NCI-H128 (cell line): ENCODE measurements around the gene FGFR1OP2.
A peak's percentile ranks its signal among the peaks of the same experiment; 100 is the strongest.
"Not testable (repeated sequence)": the region's sequence is repeated elsewhere in the genome, so short reads cannot be mapped to it uniquely, and the experiment has no call there.

Experiments used
- DNase-seq: peaks from one replicate; lab custom pipeline; 2025; ENCODE audit not compliant: unreplicated experiment; lab: John Stamatoyannopoulos, UW

The FGFR1OP2 gene

GRCh38 chr12:26937863-26938700, at the start of gene FGFR1OP2, which contains the start of gene INTS13:
Gene FGFR1OP2 (plus strand): TSS chr12:26938470. CDS start chr12:26954159, 15,689 bp downstream.
Gene INTS13 (minus strand): TSS chr12:26937981. CDS start chr12:26936803, 1,178 bp downstream.
- DNase-seq: peak; percentile 99

GRCh38 chr12:26890784-26891183, 47.5 kb upstream of the FGFR1OP2 start:
- no peak for DNase-seq

GRCh38 chr12:26891704-26892103, 46.6 kb upstream of the FGFR1OP2 start:
- DNase-seq: no peak

- no peak for DNase-seq
Measured at GRCh38 chr12:26895672-26896071, 42.6 kb upstream of the FGFR1OP2 start.

- no peak for DNase-seq
Measured at GRCh38 chr12:26896913-26897312, 41.4 kb upstream of the FGFR1OP2 start.

- not testable (repeated sequence) for DNase-seq
Measured at GRCh38 chr12:26903396-26903795, 34.9 kb upstream of the FGFR1OP2 start.

GRCh38 chr12:26906024-26906423, 32.2 kb upstream of the FGFR1OP2 start:
- DNase-seq: no peak

- no peak for DNase-seq
Measured at GRCh38 chr12:26906704-26907103, 31.6 kb upstream of the FGFR1OP2 start.

GRCh38 chr12:26918321-26919215, 19.7 kb upstream of the FGFR1OP2 start:
- no peak for DNase-seq

GRCh38 chr12:26919216-26919555, 19.1 kb upstream of the FGFR1OP2 start:
- no peak for DNase-seq

GRCh38 chr12:26921886-26922285, 16.4 kb upstream of the FGFR1OP2 start:
- no peak for DNase-seq

- no peak for DNase-seq
Measured at GRCh38 chr12:26928661-26929060, 9.6 kb upstream of the FGFR1OP2 start.

- DNase-seq: no peak
Measured at GRCh38 chr12:26929590-26929989, 8.7 kb upstream of the FGFR1OP2 start.

- no peak for DNase-seq
Measured at GRCh38 chr12:26935636-26936378, 2.5 kb upstream of the FGFR1OP2 start.

- DNase-seq: no peak
Measured at GRCh38 chr12:26936559-26937442, 1.5 kb upstream of the FGFR1OP2 start.

- no peak for DNase-seq
Measured at GRCh38 chr12:26937443-26937862, 817 bp upstream of the FGFR1OP2 start.

GRCh38 chr12:26938701-26939062, 412 bp downstream of the FGFR1OP2 start:
- no peak for DNase-seq

GRCh38 chr12:26939192-26939832, 1.0 kb downstream of the FGFR1OP2 start:
- DNase-seq: no peak

- DNase-seq: no peak
Measured at GRCh38 chr12:26939953-26940352, 1.7 kb downstream of the FGFR1OP2 start.
